Measurements from ENCODE around the gene TSPAN15.

- TF ChIP-seq CTCF (IDR thresholded peaks at IDR 0.05) (no peak), POLR2A (IDR thresholded peaks at IDR 0.05) (no peak)
Observed at GRCh38 chr10:69457771-69458237, 6.5 kb downstream of the TSPAN15 start.

All from testis (tissue), 2 donors.